ENCODE results near the gene SNX25.
"Not testable (repeated sequence)": the region's sequence is repeated elsewhere in the genome, so short reads cannot be mapped to it uniquely, and the experiment has no call there.

The SNX25 gene

DNA sequence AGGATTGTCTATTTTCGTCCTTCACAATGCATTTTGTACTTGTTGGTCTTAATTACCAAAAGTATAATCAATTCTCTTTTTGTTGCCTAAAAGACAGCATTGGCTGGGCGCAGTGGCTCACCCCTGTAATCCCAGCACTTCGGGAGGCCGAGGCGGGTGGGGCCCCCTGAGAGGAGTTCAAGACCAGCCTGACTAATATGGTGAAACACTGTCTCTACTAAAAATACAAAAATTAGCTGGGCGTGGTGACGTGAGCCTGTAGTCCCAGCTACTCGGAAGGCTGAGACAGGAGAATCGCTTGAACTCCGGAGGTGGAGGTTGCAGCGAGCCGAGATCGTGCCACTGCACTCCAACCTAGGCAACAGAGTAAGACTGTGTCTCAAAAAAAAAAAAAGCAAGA, 4.3 kb upstream of the SNX25 start:
- not testable (repeated sequence) for DNase-seq

DNA sequence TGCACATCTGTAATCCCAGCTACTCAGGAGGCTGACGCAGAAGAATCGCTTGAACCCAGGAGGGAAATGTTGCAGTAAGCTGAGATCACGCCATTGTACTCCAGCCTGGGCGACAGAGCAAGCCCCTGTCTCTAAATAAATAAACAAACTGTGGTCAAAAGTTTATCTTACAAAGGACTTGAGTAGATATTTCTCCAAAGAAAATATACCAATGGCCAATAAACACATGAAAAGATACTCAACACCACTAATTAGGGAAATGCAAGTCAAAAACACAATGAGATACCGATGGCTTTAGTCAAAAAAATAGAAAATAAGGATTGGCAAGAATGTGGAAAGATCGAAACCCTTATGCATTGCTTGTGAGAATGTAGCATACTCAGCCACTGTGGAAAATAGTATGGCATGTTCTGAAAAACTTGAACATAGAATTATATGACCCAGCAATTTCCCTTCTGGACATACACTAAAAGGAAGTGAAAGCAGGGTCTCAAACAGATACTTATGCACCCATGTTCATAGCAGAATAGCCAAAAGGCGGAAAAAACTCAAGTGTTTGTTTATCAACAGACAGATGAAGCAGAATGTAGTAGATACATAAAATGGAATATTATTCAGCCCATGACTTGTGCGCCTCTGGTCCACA, 3.6 kb upstream of the SNX25 start:
- DNase-seq = no peak

DNA sequence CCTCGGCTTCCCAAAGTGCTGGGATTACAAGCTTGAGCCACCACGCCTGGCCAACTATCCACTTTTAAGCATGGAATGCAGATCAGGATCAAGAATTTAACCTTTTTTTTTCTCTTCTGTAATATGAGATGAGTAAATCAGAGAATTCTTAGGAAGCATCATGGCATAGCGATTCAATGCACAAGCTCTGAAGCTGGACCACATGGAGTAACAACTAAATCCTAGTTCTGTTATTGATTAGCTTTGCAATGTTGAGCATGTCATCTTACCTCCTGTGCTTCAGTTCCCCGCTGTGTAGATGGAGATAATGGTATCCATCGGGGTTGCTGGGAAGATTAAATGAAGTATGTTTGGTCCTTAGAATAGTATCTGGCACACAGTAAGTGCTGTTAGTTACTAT, 1.9 kb upstream of the SNX25 start:
- DNase-seq = no peak

DNA sequence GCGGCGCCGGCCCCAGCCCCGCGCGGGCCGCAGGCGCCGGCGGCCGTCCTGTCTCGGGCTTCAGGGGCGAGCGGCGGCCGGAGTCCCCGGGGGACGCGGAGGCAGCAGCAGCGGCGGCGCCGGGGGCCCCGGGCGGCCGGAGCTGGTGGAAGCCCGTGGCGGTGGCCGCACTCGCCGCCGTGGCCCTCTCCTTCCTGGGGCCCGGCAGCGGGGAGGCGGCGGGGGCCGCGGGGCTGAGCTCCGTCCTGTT, 379 bp downstream of the SNX25 start:
- not testable (repeated sequence) for DNase-seq

DNA sequence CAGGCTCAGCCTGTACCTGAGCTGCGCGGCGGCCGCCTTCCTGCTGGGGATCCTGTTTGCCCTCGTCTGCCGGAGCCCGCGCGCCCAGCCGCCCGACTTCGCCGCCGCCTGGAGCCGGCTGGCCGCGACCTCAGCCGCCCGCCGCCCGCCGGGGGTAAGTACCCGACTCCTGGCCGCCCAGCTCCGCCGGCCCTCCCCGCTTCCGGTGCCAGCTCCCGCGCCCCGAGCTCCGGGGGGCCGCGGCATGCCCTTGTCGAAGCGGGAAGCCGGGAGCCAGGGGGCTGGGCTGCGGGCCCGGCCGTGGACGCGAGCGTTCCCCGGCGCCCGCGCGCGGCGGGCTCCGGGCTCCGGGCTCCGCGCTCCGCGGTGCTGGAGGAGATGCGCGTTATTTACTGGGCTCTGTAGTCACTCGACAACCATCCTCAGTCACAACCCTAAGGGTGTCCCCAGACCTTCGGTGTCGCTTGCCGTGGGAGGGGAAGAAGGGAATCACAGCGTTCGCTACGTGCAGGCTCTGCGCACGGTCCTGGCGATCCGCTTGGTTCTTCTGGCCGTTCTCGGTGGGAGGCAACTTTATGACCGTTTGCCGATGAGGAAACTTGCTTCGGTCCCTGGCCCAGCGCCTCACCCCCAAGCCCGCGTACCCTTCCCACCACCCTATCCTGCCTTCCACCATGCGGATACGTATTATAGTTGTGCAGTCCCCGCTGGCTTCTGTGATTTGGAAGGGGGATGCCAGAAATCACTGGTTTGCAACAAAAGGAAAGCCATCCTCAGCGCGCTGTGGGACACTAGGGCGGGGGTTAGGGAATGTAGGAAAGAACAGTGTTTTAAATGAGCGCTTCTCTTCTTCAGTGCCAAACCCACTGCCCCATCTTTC, 944 bp downstream of the SNX25 start:
- peak; percentile 2 for DNase-seq

DNA sequence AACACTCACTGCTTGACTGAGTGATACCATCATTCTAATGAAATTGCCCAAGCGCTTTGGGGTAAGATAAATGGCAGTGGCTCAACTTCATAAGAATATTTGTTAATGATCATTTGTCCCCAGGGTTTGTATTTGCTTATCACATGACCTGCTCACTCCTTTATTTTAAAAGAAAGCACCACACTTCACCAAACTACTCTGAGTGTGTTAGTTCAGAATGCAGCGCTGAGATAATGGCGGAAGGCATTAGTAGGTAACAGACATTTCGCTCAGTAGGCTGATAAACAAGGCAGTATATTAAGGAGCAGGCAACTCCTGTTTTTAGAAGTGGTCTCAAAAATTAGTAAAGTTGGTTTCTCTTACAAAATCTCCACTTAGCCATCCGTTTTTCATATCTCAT, 1.6 kb downstream of the SNX25 start:
- no peak for DNase-seq

DNA sequence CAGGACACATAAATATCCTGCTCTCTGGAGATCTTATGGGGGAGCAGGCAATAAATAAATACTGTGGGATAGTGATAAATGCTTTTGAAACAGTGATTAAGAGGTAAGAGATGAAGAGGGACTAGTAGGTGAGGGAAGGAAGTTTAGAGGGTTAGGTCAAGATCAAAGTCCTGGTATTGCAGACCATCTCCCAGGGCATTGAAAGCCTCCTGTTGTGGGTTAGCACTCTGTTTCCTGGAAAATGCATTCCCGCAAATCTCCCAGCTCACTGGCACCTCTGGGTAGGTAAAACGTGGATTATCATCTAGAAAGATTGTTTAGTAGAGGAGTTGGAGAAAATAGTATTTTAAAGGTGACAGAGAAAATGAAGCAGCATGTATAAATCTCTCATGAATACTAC, 2.2 kb downstream of the SNX25 start:
- no peak for DNase-seq

DNA sequence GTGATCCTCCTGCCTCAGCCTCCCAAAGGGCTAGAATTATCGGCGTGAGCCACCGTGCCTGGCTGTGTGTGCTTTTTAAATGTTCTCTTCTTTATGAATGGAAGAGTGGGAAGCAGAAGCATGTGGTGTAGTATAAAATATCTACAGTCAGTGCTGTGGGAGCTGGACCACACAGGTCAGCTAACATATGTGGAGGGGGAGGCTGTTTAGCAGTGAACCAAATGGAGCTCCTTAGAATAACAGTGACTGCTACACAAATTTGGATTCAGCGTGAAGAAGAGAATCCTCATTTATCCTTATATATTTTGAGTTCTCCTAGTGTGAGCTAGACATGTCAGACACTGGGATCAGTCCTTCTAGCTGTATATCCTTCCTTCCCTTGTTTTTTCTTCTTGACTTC, 3.2 kb downstream of the SNX25 start:
- DNase-seq = no peak

DNA sequence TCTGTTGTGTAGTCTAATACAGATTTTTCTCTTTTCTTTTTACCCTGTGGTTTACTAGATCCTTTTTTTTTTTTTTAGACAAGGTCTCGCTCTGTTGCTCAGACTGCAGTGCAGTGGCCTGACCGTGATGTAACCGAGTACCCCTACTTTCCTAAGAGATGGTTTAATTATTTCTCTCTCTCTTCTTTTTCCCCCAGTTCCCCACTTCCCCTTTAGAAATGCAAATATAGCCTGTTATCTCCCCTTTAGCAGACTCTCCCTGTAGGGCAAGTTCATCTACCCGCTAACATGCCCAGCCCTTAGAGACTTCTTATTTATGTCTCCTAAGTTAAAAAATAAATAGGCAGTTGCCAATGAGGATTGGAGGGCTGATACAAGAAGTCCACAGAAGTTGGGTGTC, 4.5 kb downstream of the SNX25 start:
- no peak for DNase-seq

DNA sequence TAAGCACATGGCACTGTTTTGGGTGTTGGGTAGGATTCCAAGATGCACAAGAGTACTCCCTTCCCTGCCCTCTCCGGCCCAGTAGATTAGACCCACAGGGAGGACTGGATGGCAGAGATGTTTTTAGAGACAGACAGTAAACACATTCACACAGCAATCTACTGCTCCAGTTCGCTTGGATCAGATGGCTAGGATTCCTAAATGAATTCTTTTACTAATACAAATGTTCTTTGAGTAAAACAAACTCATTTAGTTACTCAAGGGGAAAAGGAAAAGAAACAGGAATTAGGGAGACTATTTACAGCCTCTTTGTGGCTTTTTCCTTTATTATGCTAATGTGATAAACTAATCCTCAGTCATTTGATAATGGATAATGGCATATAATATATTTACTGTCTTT, 5.9 kb downstream of the SNX25 start:
- DNase-seq = no peak

DNA sequence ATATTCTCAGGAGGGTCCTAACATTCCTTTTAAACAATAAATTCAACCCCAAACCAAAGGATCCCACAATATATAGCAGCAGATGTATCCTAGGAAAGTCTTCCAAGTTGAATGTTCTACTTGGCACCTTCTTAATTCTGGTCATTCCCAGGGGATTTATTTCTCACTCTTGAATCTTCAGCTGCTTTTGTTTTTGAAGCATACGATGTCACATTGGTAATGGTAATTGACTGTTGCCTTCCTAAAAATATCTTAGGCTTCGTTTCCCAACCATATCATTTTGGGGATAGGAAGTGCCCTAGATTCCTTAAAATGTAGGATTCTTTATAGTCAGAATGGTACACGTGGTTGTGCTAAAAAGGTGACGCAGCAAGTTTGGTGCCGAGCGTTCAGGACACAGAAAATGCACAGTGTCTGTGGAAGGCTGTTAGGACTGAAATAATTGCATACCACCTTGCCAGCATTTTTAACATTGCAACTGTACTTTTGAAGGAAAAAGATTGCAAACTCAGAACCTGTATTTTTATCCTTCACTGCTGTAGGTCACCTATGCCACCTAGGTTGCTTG, 8.1 kb downstream of the SNX25 start:
- DNase-seq = no peak

DNA sequence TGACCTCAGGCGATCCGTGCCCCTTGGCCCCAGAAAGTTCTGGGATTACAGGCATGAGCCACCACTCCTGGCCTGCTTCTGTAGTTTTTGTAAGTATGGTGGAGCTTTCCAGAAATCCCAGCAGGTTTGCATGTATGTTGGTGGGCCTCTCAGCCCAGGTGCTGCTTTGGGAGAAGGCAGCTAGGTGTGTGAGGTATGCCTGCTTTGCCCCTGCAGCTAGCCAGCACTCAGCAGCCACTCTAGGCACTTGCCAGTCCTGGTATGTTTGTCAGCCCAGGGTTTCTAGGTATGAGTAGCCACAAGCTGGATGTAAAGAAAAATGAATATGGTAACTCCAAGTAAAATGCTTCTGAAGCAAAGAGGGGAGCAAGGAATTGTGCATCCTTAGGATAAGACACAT, 8.9 kb downstream of the SNX25 start:
- DNase-seq = no peak

DNA sequence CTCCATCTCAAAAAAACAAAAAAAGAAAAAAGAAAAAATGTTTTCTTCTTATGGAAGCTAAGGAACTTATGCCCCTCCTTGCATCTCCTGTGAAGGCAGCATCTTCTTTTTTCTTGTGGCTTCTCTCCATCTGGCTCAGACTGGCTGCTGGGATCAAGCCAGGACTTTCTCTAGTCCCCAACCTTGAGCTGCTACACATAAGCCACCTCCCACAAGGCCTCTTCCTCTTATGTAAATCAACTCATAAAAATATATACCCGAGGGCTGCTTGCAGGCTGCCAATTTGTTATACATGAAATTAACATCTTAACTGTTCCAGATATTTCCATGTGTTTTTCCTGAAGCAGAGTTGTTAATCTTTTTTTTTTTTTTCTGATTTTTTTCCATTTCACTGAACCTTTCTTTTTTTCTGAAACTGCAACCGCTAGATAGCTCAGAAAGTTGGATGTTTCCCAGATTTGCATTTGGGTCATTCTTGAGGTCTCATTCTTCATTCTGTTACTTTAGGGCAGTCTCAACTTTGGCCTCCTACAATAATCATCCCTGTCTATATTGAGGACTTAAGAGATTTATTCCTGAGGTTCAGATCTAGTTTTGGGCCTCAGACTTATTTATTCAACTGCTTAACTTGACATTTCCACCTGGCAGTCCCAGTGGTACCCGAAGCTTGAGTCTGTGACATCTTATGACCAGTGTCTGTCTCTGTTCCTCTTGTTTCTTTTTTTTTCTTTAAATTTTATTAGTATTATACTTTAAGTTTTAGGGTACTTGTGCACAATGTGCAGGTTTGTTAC, 10.3 kb downstream of the SNX25 start:
- DNase-seq = peak; percentile 48

DNA sequence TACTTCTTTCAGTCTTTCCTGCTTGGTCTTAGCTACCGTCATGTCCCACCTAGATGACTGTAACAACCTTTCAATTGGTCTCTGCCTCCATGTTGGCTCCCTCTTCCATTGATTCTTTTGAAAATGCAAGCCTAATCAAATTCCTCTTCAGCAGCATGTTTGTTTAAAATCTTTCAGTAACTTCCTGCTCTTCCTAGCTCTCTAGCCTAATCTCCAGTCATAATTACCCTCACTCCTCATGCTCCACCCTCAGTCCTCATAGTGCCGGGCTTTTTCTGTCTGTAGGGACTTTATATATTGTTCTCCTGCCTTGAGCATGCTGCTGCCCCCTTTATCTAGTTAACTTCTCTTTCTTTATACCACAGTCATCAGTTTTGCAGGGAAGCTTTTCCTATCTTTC, 12.1 kb downstream of the SNX25 start:
- no peak for DNase-seq

DNA sequence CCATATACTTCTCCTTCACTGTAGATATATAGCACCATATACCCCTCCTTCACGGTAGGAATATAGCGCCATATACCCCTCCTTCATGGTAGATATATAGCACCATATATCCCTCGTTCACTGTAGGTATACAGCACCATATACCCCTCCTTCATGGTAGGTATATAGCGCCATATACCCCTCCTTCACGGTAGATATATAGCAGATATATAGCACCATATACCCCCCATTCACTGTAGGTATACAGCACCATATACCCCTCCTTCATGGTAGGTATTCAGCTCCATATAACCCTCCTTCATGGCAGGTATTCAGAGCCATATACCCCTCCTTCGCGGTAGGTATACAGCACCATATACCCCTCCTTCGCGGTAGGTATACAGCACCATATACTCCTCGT, 12.5 kb downstream of the SNX25 start:
- DNase-seq = no peak

DNA sequence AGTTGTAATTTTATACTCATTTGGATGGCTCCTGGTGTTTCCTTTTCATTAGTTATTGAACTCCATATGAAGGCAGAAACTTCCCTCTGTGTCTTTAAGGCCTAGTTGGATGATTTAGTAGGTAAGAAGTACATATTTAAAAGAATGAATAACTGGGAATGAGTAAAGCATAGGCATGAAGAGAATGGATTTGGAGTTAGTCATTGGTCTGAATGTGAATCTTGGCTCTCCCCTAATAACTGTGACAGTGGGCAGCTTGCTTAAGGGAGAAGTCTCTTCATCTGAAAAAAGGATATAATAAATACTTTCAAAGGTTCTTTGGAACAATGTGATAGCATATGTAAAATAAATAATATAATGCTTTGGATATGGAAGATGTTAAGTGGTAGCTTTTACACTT, 13.2 kb downstream of the SNX25 start:
- DNase-seq = no peak

DNA sequence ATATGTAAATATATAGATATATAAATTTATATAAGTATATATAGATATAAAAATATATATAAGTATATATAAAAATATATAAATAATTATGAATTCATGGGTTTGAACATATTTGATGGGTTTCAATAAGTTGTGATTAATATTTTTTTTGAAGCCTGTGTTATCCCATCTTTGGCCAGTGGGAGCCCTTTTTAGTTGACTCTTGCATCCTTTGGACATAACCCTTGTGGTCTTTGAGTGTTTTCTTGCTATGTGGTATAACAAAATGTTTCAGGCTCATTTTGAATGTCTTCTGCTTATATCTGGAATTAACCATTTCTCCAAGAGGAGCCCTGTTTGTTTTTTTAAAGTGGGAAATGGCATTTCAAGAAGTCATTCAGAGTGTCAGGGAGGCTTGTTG, 15.2 kb downstream of the SNX25 start:
- DNase-seq = no peak

DNA sequence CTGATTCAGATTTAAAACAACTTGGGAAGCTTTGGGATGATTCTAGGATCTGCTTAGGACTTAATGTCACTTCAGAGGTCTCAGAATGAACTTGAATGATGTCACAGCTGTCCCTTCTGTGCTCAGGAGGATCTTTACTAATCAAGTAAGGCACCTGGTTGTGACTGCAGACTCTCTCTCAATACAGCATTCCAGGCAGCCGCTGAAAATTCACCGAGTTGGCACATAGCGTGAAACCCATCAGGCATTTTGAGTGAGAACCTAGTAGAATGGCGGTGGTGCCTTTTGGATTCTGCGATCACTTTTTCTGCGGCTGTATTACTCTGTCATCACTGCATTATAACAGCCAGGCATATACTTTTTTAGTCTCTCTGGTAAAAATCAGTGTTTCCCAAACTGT, 16.5 kb downstream of the SNX25 start:
- DNase-seq = no peak

DNA sequence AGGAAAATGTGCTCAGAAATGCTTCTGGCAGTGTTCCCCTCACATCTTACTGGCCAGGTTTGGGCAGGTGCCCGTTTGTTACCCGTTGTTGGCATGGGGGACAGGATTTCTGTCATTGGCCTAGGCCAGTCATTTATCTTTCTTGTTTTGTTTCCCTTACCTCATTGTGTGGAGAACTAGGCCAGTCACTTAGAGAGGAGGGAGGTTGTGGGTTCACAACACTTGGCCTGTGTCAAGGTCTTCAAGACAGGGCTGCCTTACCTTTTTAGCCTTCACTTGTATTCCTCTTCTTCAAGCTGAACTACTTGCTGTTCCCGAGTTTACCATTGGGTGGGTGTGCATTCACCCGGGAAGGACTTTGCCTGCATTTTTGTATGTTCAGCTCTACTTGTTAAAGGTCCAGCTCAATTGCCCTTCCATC, 17.7 kb downstream of the SNX25 start:
- no peak for DNase-seq

DNA sequence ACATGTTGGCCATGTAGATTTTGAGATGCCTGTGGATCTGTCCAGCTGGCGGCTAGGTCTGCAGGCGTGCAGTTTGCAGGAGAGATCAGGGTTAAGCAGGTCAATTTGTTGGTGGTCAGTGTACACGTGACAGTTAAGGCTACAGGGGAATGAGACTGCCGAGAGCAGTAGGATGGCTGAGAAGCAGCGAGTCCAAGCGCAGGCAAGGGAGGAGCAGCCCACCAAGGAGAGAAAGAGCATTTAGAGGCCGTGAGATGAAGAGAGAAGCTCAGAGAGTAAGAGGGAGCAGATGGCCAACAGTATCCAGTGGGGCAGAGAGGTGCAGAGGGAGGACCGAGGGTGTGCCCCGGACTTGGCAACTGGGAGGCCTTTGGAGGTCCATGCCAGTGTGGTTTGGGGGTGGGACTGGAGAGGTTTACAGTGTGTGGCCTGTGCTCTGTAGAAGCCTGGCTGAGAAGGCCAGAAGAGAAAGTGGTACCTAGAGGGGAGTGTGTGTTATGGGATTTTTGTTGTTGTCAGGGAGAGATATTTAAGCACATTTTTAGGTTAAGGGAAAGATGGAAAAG, 18.4 kb downstream of the SNX25 start:
- DNase-seq = no peak

DNA sequence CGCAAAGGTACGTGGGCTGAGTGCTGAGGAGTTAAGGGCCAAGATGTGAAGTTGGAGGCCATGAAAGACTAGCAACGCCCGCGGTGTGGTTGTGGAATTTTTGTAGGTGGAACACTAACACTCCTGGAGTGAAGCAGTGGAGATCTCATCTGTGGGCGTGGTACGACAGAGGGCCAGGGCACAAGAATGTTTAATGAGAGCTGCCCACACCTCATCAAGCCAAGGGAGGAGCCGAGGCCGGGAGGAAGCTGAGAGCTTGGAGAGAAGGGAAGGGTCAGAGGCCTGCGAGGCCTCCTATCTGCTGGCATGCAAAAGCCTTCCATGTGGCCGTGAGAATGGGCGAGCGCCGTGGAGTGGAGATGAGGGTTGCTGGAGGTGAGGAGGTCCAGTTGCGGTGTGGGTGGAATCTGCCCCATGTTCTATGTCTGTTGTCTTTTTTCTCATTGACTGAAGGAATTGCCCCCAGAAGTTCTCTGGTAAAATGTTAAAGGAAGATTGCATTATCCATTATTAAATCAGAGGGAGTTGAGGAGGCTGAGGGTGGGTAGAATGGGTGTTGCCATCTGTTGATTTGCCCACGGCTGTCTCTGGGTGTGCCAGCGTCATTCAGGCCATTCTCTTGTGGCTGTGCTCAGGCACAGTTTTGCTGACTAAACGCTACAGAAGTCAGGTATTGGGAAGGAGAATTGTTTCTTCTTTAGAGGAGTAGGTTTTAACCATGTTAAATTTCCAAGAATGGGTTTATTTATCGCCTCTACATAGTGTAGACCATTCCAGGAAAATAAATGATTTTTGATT, 19.8 kb downstream of the SNX25 start:
- DNase-seq = no peak

DNA sequence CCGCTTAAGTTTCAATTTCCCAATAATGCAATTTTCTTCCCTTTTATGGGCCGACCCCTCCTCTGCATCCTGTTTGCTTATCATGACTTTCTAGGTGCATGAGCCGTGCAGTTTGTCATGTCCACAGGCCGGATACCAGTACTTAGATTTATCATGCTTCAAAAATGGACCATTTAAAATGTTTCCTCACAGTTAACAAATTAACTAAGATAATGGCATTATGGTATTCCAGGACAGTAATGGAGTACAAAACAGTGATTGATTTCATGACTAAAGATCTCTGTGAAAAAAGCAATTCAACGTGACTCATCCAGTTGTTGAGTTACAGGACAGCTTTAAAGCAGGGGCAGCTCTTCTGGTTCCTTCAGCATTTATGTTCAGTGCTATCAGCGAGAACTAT, 23.0 kb downstream of the SNX25 start:
- no peak for DNase-seq

Data from NCI-H2171 treated with DMSO at 0.1 percent for 48 hours (cell line).